NCI-H1048 (cell line): ENCODE data around the gene AKTIP.
"Not testable (repeated sequence)": the region's sequence is repeated elsewhere in the genome, so short reads cannot be mapped to it uniquely, and the experiment has no call there.

ENCODE experiments used
- DNase-seq: peaks from one replicate; lab custom pipeline; 2025; lab: John Stamatoyannopoulos, UW

AKTIP gene

GRCh38 chr16:53515259-53515658, 12.2 kb upstream of the AKTIP start:
- no peak for DNase-seq

GRCh38 chr16:53512795-53513194, 9.8 kb upstream of the AKTIP start:
- DNase-seq = not testable (repeated sequence)

GRCh38 chr16:53511403-53512280, 8.6 kb upstream of the AKTIP start:
- no peak for DNase-seq

GRCh38 chr16:53511084-53511402, 8.0 kb upstream of the AKTIP start:
- no peak for DNase-seq

GRCh38 chr16:53510704-53511070, 7.7 kb upstream of the AKTIP start:
- no peak for DNase-seq

- no peak for DNase-seq
Observed at GRCh38 chr16:53509906-53510703, 7.1 kb upstream of the AKTIP start.

GRCh38 chr16:53507464-53508179, 4.6 kb upstream of the AKTIP start:
- DNase-seq = no peak

GRCh38 chr16:53506254-53506653, 3.2 kb upstream of the AKTIP start:
- DNase-seq = no peak

GRCh38 chr16:53504665-53505064, 1.7 kb upstream of the AKTIP start:
- DNase-seq = no peak

GRCh38 chr16:53503991-53504663, 1.1 kb upstream of the AKTIP start:
- DNase-seq = no peak

- DNase-seq = peak; percentile 82
Observed at GRCh38 chr16:53503270-53503923, 388 bp upstream of the AKTIP start.

- DNase-seq = no peak
Observed at GRCh38 chr16:53501216-53501859, 1.7 kb downstream of the AKTIP start.

- DNase-seq = no peak
Observed at GRCh38 chr16:53498984-53499383, 4.0 kb downstream of the AKTIP start.

- DNase-seq = no peak
Observed at GRCh38 chr16:53495325-53495724, 7.7 kb downstream of the AKTIP start.

- no peak for DNase-seq
Observed at GRCh38 chr16:53494636-53495035, 8.4 kb downstream of the AKTIP start.

- DNase-seq = no peak
Observed at GRCh38 chr16:53492503-53492902, 10.5 kb downstream of the AKTIP start.

GRCh38 chr16:53489755-53490154, 13.3 kb downstream of the AKTIP start:
- no peak for DNase-seq

GRCh38 chr16:53486230-53486629, 16.8 kb downstream of the AKTIP start:
- no peak for DNase-seq

- DNase-seq = no peak
Observed at GRCh38 chr16:53484542-53484941, 18.5 kb downstream of the AKTIP start.

GRCh38 chr16:53482123-53482522, 20.9 kb downstream of the AKTIP start:
- no peak for DNase-seq

GRCh38 chr16:53480394-53480793, 22.6 kb downstream of the AKTIP start:
- no peak for DNase-seq
